HG02884 (cell line): Measurements from ENCODE around the gene NUDT2.
"Not testable (repeated sequence)": the region's sequence is repeated elsewhere in the genome, so short reads cannot be mapped to it uniquely, and the experiment has no call there.

Experiments used
- ATAC-seq: cut with Tn5 transposase; IDR thresholded peaks from one replicate; pipeline ENCODE4 v1.9.1; 2021; ENCODE audit warnings: mild to moderate bottlenecking, moderate library complexity; ENCODE audit not compliant: unreplicated experiment

NUDT2 gene

GRCh38 chr9:34334916-34335315, 5.5 kb downstream of the NUDT2 start:
- no peak for ATAC-seq

DNA sequence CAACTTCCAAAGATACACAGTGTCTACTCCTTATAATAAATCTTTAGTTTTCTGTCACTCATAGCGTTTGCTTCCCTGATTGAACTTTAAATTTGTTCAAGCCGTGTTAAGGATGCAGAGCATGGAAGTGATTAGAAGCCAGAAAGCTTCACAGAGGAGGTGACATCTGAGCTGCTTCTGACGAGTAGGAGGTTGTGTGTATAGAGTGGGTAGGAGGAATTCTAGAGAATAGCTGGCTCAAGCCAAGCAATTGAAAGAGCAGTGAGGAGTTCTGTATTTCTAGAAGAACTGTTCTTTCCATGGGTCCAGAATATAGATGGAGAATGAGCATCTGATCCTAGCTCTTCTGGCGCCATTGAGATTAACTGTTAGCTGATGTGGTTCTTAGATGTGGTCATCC, 6.0 kb downstream of the NUDT2 start:
- ATAC-seq, result no peak

GRCh38 chr9:34337403-34337802, 8.0 kb downstream of the NUDT2 start:
- no peak for ATAC-seq

DNA sequence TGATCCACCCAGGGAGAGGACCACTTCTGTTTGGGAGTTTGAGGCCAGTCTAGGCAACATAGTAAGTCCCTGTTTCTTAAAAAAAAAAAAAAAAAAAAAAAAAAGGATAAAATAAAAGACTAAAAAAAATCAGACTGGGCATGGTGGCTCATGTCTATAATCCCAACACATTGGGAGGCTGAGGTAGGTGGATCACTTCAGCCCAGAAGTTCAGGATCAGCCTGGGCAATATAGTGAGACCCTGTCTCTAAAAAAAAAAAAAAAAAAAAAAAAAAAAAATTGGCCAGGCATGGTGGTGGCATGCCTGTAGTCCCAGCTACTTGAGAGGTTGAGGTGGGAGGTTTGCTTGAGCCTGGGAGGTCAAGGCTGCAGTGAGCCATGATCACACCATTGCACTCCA, 8.7 kb downstream of the NUDT2 start:
- ATAC-seq, result not testable (repeated sequence)

- no peak for ATAC-seq
These were observed 9.5 kb downstream of the NUDT2 start for GRCh38 chr9:34338665-34339385.

GRCh38 chr9:34341659-34342295, 12.4 kb downstream of the NUDT2 start:
- ATAC-seq, result no peak

DNA sequence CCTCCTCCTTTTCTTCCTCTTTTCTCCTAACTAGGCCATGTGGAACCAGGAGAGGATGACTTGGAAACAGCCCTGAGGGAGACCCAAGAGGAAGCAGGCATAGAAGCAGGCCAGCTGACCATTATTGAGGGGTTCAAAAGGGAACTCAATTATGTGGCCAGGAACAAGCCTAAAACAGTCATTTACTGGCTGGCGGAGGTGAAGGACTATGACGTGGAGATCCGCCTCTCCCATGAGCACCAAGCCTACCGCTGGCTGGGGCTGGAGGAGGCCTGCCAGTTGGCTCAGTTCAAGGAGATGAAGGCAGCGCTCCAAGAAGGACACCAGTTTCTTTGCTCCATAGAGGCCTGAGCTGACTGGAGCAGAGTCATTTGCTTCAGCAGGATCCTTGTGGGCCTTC, 13.7 kb downstream of the NUDT2 start:
- no peak for ATAC-seq

DNA sequence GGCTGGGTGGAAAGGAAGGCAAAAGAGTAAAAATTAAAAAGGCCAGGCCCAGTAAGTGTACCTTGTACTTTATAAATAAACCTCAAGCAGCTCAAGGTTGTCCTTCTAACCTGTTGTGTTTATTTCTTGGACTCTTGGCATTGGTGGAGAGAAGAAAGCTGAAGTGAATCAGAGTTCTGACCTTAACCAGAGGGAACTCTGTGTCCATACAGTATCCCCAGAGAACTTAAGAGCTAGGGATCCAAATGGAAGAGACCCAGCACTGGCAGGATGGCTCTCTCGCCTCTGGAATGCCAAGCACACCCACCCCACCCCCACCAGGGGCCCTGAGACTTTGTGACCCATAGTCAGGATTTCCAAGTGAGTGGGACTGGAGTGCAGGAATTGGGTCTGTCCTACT, 14.2 kb downstream of the NUDT2 start:
- no peak for ATAC-seq

- ATAC-seq, result no peak
These were observed 17.8 kb downstream of the NUDT2 start for GRCh38 chr9:34346873-34347799.

- ATAC-seq, result no peak
These were observed 18.4 kb downstream of the NUDT2 start for GRCh38 chr9:34347800-34348158.

DNA sequence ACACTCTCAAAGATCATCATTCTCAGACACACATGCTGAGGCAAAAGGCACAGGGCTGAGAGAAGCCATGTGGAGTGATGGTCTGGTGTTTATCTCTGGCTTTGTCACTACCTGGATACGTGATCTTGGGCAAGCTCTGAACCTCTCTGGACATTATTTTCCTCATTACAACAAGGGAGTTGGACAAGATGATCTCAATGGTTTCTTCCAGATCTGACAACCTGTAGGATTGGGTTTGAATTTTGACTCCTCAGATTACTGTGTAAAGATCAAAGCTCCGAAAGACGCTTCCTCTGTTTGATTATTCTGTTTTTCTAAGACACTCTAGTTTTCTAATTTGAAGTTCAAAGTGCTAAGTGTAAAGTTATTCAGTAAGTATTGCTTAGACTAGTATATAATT, 20.0 kb downstream of the NUDT2 start:
- ATAC-seq, result no peak

- ATAC-seq, result not testable (repeated sequence)
These were observed 22.8 kb downstream of the NUDT2 start for GRCh38 chr9:34352122-34352652.

GRCh38 chr9:34352957-34353356, 23.6 kb downstream of the NUDT2 start:
- not testable (repeated sequence) for ATAC-seq

GRCh38 chr9:34362614-34363214, 33.3 kb downstream of the NUDT2 start:
- no peak for ATAC-seq

DNA sequence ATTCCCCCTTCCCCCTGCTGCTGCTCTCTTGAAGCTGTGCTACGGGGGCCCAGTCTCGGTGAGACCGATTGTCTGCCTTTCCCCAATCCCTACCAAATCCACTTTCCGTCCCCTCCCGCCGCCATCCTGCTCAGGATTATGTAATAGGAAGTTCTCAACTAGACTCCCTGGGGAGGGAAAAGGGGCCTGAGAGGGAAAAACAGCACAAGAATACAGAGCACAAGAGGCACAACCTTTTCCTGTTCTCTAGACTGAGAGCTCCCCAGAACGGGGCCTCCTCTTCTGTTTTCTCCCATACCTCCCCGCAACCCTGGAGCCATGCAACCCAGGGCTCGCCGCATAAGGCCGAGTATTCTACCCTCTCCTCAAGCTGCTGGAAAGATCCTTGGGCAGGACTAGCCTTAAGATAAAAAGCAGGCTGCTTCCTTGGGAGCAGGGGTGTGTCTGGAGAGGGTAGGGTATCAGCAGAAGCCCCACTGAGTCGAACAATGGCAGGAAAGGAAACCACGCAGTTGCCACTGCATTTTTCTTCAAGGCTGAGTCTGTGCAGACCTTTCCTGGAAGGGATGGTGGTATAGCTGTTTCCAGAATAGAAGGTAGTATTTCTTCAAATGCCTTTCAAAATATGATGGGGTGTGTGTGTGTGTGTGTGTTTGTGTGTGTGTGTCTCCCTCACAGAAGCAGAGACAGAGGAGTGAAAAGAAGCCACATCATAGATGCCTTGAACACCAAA, 34.4 kb downstream of the NUDT2 start:
- no peak for ATAC-seq

- no peak for ATAC-seq
These were observed 35.9 kb downstream of the NUDT2 start for GRCh38 chr9:34365282-34365681.

DNA sequence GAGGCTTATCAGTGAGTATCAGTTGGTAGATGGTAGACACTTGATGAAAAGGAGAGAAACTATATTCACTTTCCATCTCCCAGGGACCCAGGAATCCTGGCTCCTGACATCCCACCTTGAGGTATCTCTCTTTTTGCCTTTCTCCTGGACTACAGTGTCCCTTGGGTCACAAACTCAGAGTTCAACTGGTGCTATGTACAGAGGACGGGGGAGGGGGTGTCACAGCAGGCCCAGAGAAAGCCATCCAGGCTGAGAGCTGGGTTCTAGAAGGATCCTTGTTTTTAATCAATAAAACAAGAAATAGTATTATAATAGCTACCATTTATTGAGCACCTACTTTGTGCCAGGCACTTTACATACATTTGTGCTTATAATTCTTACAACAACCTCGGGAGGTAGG, 37.0 kb downstream of the NUDT2 start:
- no peak for ATAC-seq

GRCh38 chr9:34367751-34368410, 38.5 kb downstream of the NUDT2 start:
- not testable (repeated sequence) for ATAC-seq

GRCh38 chr9:34368796-34369195, 39.4 kb downstream of the NUDT2 start:
- ATAC-seq, result not testable (repeated sequence)

DNA sequence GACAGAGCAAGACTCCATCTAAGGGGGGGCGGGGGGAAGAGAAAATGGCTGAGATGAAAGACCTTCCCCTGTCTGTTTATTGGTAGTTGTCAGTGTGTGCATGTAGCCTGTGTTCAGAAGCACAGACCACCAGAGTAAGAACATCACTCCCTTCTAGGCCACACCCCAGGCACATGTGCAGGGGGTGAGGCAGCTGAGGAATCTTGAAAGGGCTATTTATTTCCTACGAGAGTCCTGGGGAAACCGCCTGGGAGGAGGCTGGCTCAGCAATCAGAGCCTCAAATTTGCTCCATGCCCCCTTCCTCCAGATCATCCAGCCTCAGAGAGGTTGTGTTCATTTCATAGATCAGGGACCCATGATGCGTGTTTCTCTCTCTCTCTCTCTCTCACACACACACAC, 40.3 kb downstream of the NUDT2 start:
- no peak for ATAC-seq
